Skin epidermis (tissue), 12 donors: ENCODE results near the gene AP1M2.
"Not testable (repeated sequence)": the region's sequence is repeated elsewhere in the genome, so short reads cannot be mapped to it uniquely, and the experiment has no call there.

Source experiments
- H3K27ac ChIP-seq, 21 experiments: fragments of 200-600 bp; sonication (generic) in 11 of 21; one replicate each; pipeline ENCODE4 v1.5.0; 2020; ENCODE audit warnings: mild to moderate bottlenecking in 3 of 21, inconsistent platforms in 2 of 21, moderate library complexity in 2 of 21
- H3K4me3 ChIP-seq, 7 experiments: fragments of 200-600 bp; sonication (generic) in 2 of 7; one replicate each; pipeline ENCODE4 v1.5.0; 2020; ENCODE audit warnings: inconsistent platforms in 2 of 7, mild to moderate bottlenecking in 2 of 7, moderate library complexity in 1 of 7

The AP1M2 gene

GRCh38 chr19:10546817-10547216 lies 40.3 kb downstream of the AP1M2 start:
- Histone ChIP-seq H3K4me3 (no peak overlapping the region), H3K27ac (peak overlapping the region in 1 of 21 experiments; percentile 54)

- H3K27ac ChIP-seq: peak overlapping the region in 19 of 21 experiments; percentile 2 to 99 (median 92)
- peak overlapping the region; percentile 81 to 99 (median 97) for H3K4me3 ChIP-seq
Measured at GRCh38 chr19:10544753-10545251, 42.3 kb downstream of the AP1M2 start.

- H3K4me3 ChIP-seq: peak overlapping the region; percentile 81 to 99 (median 97)
- peak overlapping the region; percentile 74 to 99 (median 92) for H3K27ac ChIP-seq
Measured at GRCh38 chr19:10544242-10544752, 42.8 kb downstream of the AP1M2 start.

GRCh38 chr19:10543420-10544241 lies 43.5 kb downstream of the AP1M2 start, which contains the start of gene ATG4D:
Gene ATG4D (plus strand): TSS chr19:10543904. CDS start chr19:10544091, 187 bp downstream.
- peak within 1 kb of the TSS; percentile 74 to 99 (median 92) for H3K27ac ChIP-seq

GRCh38 chr19:10543059-10543419 lies 44.1 kb downstream of the AP1M2 start:
- Histone ChIP-seq H3K27ac (peak overlapping the region in 5 of 21 experiments; percentile 90 to 99 (median 94)), H3K4me3 (peak overlapping the region in 6 of 7 experiments; percentile 81 to 99 (median 97))

More at GRCh38 chr19:10543420-10544241, 43.5 kb downstream of the AP1M2 start, which contains the start of gene ATG4D:
- H3K4me3 ChIP-seq: peak within 1 kb of the TSS; percentile 81 to 99 (median 97)

- not testable (repeated sequence) for H3K27ac ChIP-seq, H3K4me3 ChIP-seq
Measured at GRCh38 chr19:10539016-10539415, 48.1 kb downstream of the AP1M2 start.

GRCh38 chr19:10538204-10538983 lies 48.7 kb downstream of the AP1M2 start:
- no peak overlapping the region for H3K4me3 ChIP-seq
- no peak overlapping the region for H3K27ac ChIP-seq

- no peak overlapping the region for H3K4me3 ChIP-seq
- no peak overlapping the region for H3K27ac ChIP-seq
Measured at GRCh38 chr19:10537668-10538067, 49.4 kb downstream of the AP1M2 start.

GRCh38 chr19:10535613-10536012 lies 51.5 kb downstream of the AP1M2 start:
- Histone ChIP-seq H3K27ac (peak overlapping the region in 9 of 21 experiments; percentile 13 to 65 (median 49)), H3K4me3 (no peak overlapping the region)

- H3K27ac ChIP-seq: peak overlapping the region in 3 of 21 experiments; percentile 2 to 17 (median 15)
Measured at GRCh38 chr19:10533646-10534386, 53.3 kb downstream of the AP1M2 start.

GRCh38 chr19:10532457-10532856 lies 54.7 kb downstream of the AP1M2 start:
- H3K4me3 ChIP-seq: no peak overlapping the region
- no peak overlapping the region for H3K27ac ChIP-seq

More at GRCh38 chr19:10533646-10534386, 53.3 kb downstream of the AP1M2 start:
- no peak overlapping the region for H3K4me3 ChIP-seq

GRCh38 chr19:10526887-10527286 lies 60.2 kb downstream of the AP1M2 start:
- not testable (repeated sequence) for H3K4me3 ChIP-seq, H3K27ac ChIP-seq

GRCh38 chr19:10525636-10526035 lies 61.5 kb downstream of the AP1M2 start:
- H3K27ac ChIP-seq: no peak overlapping the region
- no peak overlapping the region for H3K4me3 ChIP-seq

GRCh38 chr19:10523135-10523636 lies 63.9 kb downstream of the AP1M2 start:
- Histone ChIP-seq H3K4me3 (no peak overlapping the region), H3K27ac (peak overlapping the region in 2 of 21 experiments; percentile 5 to 55)
